Naive thymus-derived CD8-positive, alpha-beta T cell (primary cell): Measurements from ENCODE around the gene CCDC39. TPM values are rescaled to one million over a fixed set of nuclear protein-coding genes. Genes with fewer than 3 reads are reported as not detected.

Source experiments
- ATAC-seq, 2 donors: fragments of 150-1000 bp; cut with Tn5 transposase in 1 of 2; sonication (Bioruptor Pico), chemical (Tn5 transposase) in 1 of 2; 1 replicate in 1 of 2; 2 replicates in 1 of 2; pipeline ENCODE4 v1.10.0; 2021; ENCODE audit warnings: mild to moderate bottlenecking in 2 of 2, moderate library complexity in 2 of 2
- POLR2A ChIA-PET: fragments of 350-600 bp; sonication (Branson Sonifier 250); formaldehyde crosslinking; loops from one replicate; lab custom pipeline; 2021; ENCODE audit warnings: antibody characterized with exemption; lab: Charles Lee
- DNase-seq, 10 donors: peaks; one replicate each; pipeline versions ENCODE4 v3.0.0 to v3.0.0-alpha.2; 2020 to 2022
- H3K27ac Mint-ChIP-seq, 10 donors: one replicate each; pipeline ENCODE4 v1.8.0; 2020 to 2022; ENCODE audit warnings: mild to moderate bottlenecking in 10 of 10, mixed read lengths in 10 of 10, moderate library complexity in 4 of 10, inconsistent platforms in 1 of 10
- H3K27me3 Mint-ChIP-seq, 5 donors: one replicate each; pipeline ENCODE4 v1.8.0; 2021 to 2022; ENCODE audit warnings: mixed read lengths in 5 of 5
- H3K36me3 Mint-ChIP-seq, 3 donors: one replicate each; pipeline ENCODE4 v1.8.0; 2020 to 2022; ENCODE audit warnings: mixed read lengths in 3 of 3, mild to moderate bottlenecking in 2 of 3, inconsistent platforms in 1 of 3
- H3K4me1 Mint-ChIP-seq, 4 donors: one replicate each; pipeline ENCODE4 v1.8.0; 2021 to 2022; ENCODE audit warnings: mixed read lengths in 4 of 4
- H3K4me3 Mint-ChIP-seq, 10 donors: one replicate each; pipeline ENCODE4 v1.8.0; 2020 to 2022; ENCODE audit warnings: mild to moderate bottlenecking in 10 of 10, mixed read lengths in 10 of 10, moderate library complexity in 6 of 10, inconsistent platforms in 1 of 10
- H3K9me3 Mint-ChIP-seq, 9 donors: one replicate each; pipeline ENCODE4 v1.8.0; 2020 to 2022; ENCODE audit warnings: mixed read lengths in 9 of 9, mild to moderate bottlenecking in 3 of 9, inconsistent platforms in 1 of 9, moderate library complexity in 1 of 9
- polyA plus RNA-seq, 3 donors: library from polyadenylated mRNA; unstranded; fragments of 300-500 nt; fragmentation: Illumina TruSeq; gene quantifications; one replicate each; pipeline ENCODE4 v1.2.3, GENCODE V29; 2021
- total RNA-seq, 8 experiments: library from RNA in 2 of 8; stranded (reverse) in 2 of 8; gene quantifications; one replicate each; pipeline ENCODE4 v1.2.3 and lab custom pipeline; 2021 to 2026

Gene CCDC39
- total and polyA plus RNA-seq, 5 experiments from 2014 or later = 1.1 TPM; not detected in 4

- Mint-ChIP-seq H3K36me3 (peaks cover 0 to 3% (median 0%) of the 10 kb centered on the region in 3 donors), H3K4me1 (peaks cover 0 to 2% (median 0%) of the 10 kb centered on the region in 4 donors), H3K27ac (no peak overlapping the region), H3K4me3 (no peak overlapping the region), H3K9me3 (no peaks in the 10 kb centered on the region), H3K27me3 (peaks cover 19 to 31% (median 26%) of the 10 kb centered on the region in 5 donors)
- ATAC-seq (no peak), DNase-seq (no peak)
- POLR2A ChIA-PET = no interaction called here
Measured at GRCh38 chr3:180580934-180581333, 98.4 kb downstream of the CCDC39 start.

- POLR2A ChIA-PET = no interaction called here
- Mint-ChIP-seq H3K4me3 (no peak overlapping the region), H3K27me3 (peaks cover 2 to 9% (median 6%) of the 10 kb centered on the region in 5 donors), H3K4me1 (no peaks in the 10 kb centered on the region), H3K9me3 (peaks cover 0 to 2% (median 0%) of the 10 kb centered on the region in 9 donors), H3K36me3 (no peaks in the 10 kb centered on the region), H3K27ac (no peak overlapping the region)
- DNase-seq (no peak), ATAC-seq (no peak)
Measured at GRCh38 chr3:180575571-180575970, 103.7 kb downstream of the CCDC39 start.

- Mint-ChIP-seq H3K9me3 (peaks cover 0 to 2% (median 0%) of the 10 kb centered on the region in 9 donors), H3K27me3 (peaks cover 11 to 25% (median 16%) of the 10 kb centered on the region in 5 donors), H3K4me1 (no peaks in the 10 kb centered on the region), H3K4me3 (no peak overlapping the region), H3K27ac (no peak overlapping the region), H3K36me3 (no peaks in the 10 kb centered on the region)
- DNase-seq (no peak), ATAC-seq (no peak)
- POLR2A ChIA-PET = no interaction called here
Measured at GRCh38 chr3:180571831-180572598, 107.3 kb downstream of the CCDC39 start.

- DNase-seq (no peak), ATAC-seq (no peak)
- Mint-ChIP-seq H3K27ac (no peak overlapping the region), H3K4me3 (no peak overlapping the region), H3K36me3 (no peaks in the 10 kb centered on the region), H3K9me3 (peaks cover 0 to 2% (median 0%) of the 10 kb centered on the region in 9 donors), H3K4me1 (no peaks in the 10 kb centered on the region), H3K27me3 (peaks cover 10 to 25% (median 14%) of the 10 kb centered on the region in 5 donors)
- POLR2A ChIA-PET = no interaction called here
Measured at GRCh38 chr3:180570238-180570637, 109.1 kb downstream of the CCDC39 start.

GRCh38 chr3:180564676-180565075, 114.6 kb downstream of the CCDC39 start:
- Mint-ChIP-seq H3K27ac (no peak overlapping the region), H3K9me3 (peaks cover under 1 to 14% (median 4%) of the 10 kb centered on the region in 9 donors), H3K4me1 (no peaks in the 10 kb centered on the region), H3K4me3 (no peak overlapping the region), H3K36me3 (peaks cover 0 to 8% (median 0%) of the 10 kb centered on the region in 3 donors), H3K27me3 (peaks cover 4 to 34% (median 11%) of the 10 kb centered on the region in 5 donors)
- POLR2A ChIA-PET = no interaction called here
- DNase-seq (no peak), ATAC-seq (no peak)

Other genes starting within 250 kb of the CCDC39 start
- 100 to 1,000 TPM; 182 to 184 TPM for gene TTC14, start 77.3 kb downstream of the CCDC39 start, total RNA-seq
- gene TTC14, start 77.3 kb downstream of the CCDC39 start, polyA plus RNA-seq = 10 to 100 TPM; 13.7 to 26.7 (median 21.4) TPM
- 100 to 1,000 TPM; 149 to 153 TPM for gene FXR1, start 233.2 kb upstream of the CCDC39 start, total RNA-seq
- gene FXR1, start 233.2 kb upstream of the CCDC39 start, polyA plus RNA-seq = 10 to 100 TPM; 53.1 to 62.5 (median 58.8) TPM